Osteocyte (in vitro differentiated cells): Measurements from ENCODE around the gene CDH23. TPM values are rescaled to one million over a fixed set of nuclear protein-coding genes. Genes with fewer than 3 reads are reported as not detected.

Experiments used
- DNase-seq: peaks from one replicate; pipeline ENCODE4 v3.0.0; 2021; ENCODE audit warnings: mixed read lengths; ENCODE audit not compliant: unreplicated experiment; ENCODE audit errors: extremely low spot score
- H3K27ac Mint-ChIP-seq: one replicate; pipeline ENCODE4 v1.8.0; 2021; ENCODE audit warnings: mild to moderate bottlenecking, mixed read lengths; ENCODE audit not compliant: unreplicated experiment
- H3K27me3 Mint-ChIP-seq: one replicate; pipeline ENCODE4 v1.8.0; 2021; ENCODE audit warnings: mixed read lengths; ENCODE audit not compliant: unreplicated experiment
- H3K36me3 Mint-ChIP-seq: one replicate; pipeline ENCODE4 v1.8.0; 2021; ENCODE audit warnings: mixed read lengths; ENCODE audit not compliant: unreplicated experiment
- H3K4me1 Mint-ChIP-seq: one replicate; pipeline ENCODE4 v1.8.0; 2021; ENCODE audit warnings: mixed read lengths; ENCODE audit not compliant: unreplicated experiment
- H3K4me3 Mint-ChIP-seq: one replicate; pipeline ENCODE4 v1.8.0; 2021; ENCODE audit warnings: mild to moderate bottlenecking, moderate library complexity, mixed read lengths; ENCODE audit not compliant: unreplicated experiment
- H3K9me3 Mint-ChIP-seq: one replicate; pipeline ENCODE4 v1.8.0; 2021; ENCODE audit warnings: mixed read lengths; ENCODE audit not compliant: unreplicated experiment
- total RNA-seq: library from RNA; stranded (reverse); gene quantifications from 2 replicates; pipeline ENCODE4 v1.2.1, GENCODE V29; 2021
- TF ChIP-seq, protein P1 (sequence below): fragments of 200-600 bp; sonication (generic); IDR thresholded peaks from 2 replicates; pipeline ENCODE4 v1.5.0; 2021; ENCODE audit warnings: antibody characterized with exemption, mild to moderate bottlenecking, moderate library complexity

CDH23 gene
- total RNA-seq, 1 donor from 2014 or later: not detected

DNA sequence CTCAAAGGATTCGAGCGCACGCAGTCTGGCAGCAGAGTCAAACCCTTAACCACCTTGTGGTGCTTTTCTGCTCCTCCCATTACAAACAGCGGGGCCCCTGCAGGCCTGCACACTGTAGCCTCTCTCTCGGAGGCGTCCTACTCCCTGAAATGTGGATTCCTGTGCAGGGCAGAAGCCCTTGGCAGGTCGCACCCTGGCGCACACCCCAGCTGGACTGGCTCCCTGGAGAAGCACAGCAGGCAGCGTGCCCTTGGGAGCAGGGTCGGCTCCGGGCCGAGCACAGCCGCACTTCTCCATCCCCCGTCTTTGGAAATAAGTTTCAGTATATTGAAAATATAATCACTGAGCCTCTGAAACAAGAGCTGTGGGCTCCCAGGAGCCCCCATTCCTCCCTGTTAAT lies 178.7 kb downstream of the CDH23 start:
- Mint-ChIP-seq H3K27me3 (peaks cover 7% of the 10 kb centered on the region), H3K4me3 (no peak overlapping the region), H3K27ac (no peak overlapping the region), H3K4me1 (no peaks in the 10 kb centered on the region), H3K36me3 (no peaks in the 10 kb centered on the region), H3K9me3 (no peaks in the 10 kb centered on the region)
- TF ChIP-seq, protein P1, sequence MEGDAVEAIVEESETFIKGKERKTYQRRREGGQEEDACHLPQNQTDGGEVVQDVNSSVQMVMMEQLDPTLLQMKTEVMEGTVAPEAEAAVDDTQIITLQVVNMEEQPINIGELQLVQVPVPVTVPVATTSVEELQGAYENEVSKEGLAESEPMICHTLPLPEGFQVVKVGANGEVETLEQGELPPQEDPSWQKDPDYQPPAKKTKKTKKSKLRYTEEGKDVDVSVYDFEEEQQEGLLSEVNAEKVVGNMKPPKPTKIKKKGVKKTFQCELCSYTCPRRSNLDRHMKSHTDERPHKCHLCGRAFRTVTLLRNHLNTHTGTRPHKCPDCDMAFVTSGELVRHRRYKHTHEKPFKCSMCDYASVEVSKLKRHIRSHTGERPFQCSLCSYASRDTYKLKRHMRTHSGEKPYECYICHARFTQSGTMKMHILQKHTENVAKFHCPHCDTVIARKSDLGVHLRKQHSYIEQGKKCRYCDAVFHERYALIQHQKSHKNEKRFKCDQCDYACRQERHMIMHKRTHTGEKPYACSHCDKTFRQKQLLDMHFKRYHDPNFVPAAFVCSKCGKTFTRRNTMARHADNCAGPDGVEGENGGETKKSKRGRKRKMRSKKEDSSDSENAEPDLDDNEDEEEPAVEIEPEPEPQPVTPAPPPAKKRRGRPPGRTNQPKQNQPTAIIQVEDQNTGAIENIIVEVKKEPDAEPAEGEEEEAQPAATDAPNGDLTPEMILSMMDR: no peak
- no peak for DNase-seq

DNA sequence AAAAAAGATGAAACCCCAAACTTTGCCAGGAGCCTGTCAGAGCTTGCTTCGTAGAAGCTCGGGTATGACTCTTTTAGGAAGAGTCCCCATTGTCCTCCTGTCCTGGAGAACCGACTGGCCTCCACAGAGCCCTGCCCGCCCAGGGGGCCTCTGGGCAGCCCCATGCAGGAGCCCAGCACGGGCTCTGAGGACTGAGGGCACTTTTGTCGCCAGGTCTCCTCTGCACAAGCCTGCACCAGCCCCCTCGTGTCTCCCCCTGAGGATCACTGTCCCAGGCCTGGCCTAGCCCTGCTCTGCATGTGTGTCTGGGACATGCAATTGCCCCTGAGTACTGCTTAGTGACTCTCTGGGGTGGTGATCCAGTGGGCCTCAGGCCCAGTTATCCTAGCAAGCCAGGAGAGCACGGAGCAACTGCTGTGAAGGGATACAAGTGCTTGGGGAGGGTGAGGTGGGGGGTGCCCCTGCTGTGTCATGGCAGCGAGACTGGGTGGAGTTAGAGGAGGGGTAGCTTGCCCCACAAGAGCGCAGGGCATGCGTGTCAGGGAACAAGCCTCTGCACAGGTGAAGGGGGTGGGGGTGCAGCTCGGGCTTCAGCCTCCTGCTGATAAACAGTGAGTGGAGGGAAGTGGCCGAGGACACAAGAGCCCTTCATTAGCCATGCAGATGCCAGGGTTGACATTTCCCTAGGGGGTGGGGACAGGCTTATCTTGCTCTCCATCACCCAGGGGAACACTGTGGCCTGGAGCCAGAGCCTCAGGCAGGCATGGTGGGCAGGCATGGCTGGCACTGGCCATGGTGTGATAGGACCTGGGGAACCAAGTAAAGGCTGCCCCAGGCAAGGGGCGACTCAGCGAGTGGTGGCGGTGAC lies 179.4 kb downstream of the CDH23 start:
- Mint-ChIP-seq H3K36me3 (no peaks in the 10 kb centered on the region), H3K27ac (no peak overlapping the region), H3K27me3 (peaks cover 7% of the 10 kb centered on the region), H3K9me3 (no peaks in the 10 kb centered on the region), H3K4me3 (no peak overlapping the region), H3K4me1 (no peaks in the 10 kb centered on the region)
- TF ChIP-seq, protein P1: no peak
- DNase-seq: no peak

- Mint-ChIP-seq H3K27ac (no peak overlapping the region), H3K27me3 (peaks cover 7% of the 10 kb centered on the region), H3K9me3 (no peaks in the 10 kb centered on the region), H3K4me1 (no peaks in the 10 kb centered on the region), H3K4me3 (no peak overlapping the region), H3K36me3 (no peaks in the 10 kb centered on the region)
- TF ChIP-seq, protein P1: no peak
- DNase-seq: no peak
Measured at GRCh38 chr10:71576842-71577241, 180.1 kb downstream of the CDH23 start.

GRCh38 chr10:71577345-71577744 lies 180.6 kb downstream of the CDH23 start:
- Mint-ChIP-seq H3K27ac (no peak overlapping the region), H3K4me1 (no peaks in the 10 kb centered on the region), H3K36me3 (no peaks in the 10 kb centered on the region), H3K27me3 (peaks cover 7% of the 10 kb centered on the region), H3K9me3 (no peaks in the 10 kb centered on the region), H3K4me3 (no peak overlapping the region)
- TF ChIP-seq, protein P1: no peak
- no peak for DNase-seq

DNA sequence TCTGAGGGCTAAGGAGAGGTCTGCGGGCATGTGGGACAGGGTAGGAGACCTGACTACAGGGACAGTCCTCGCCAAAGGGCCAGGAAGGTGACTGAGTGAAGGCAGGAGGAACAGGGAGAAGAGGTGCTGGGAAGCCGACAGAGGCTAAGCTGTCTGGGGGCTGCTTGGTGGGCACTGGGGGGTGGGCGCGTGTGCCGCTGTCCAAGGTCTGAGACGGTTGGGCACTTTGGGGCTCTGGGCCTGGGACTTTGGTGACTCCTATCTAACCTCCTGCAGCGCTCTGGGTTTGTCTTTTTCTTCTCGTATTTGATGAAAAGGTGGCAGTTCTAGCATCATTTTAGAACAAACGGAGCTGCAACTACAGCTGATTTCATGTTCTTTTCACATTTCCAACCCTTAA lies 181.3 kb downstream of the CDH23 start:
- Mint-ChIP-seq H3K27ac (no peak overlapping the region), H3K36me3 (no peaks in the 10 kb centered on the region), H3K27me3 (peaks cover 7% of the 10 kb centered on the region), H3K4me3 (no peak overlapping the region), H3K4me1 (no peaks in the 10 kb centered on the region), H3K9me3 (no peaks in the 10 kb centered on the region)
- no peak for DNase-seq
- TF ChIP-seq, protein P1: no peak
